Thymus (tissue), 11 donors: ENCODE results near the gene REPS1. TPM values are rescaled to one million over a fixed set of nuclear protein-coding genes. Genes with fewer than 3 reads are reported as not detected.

Experiments
- DNase-seq, 9 donors: peaks; one replicate each; pipeline ENCODE4 v3.0.0-alpha.2; 2013; ENCODE audit warnings: low spot score in 9 of 9, low read depth in 6 of 9, missing footprints in 1 of 9
- H3K27ac ChIP-seq, 2 donors: one replicate each; pipeline ENCODE4 v1.5.1; 2013; ENCODE audit warnings: control low read depth in 1 of 2, low read depth in 1 of 2, low read length in 1 of 2, mild to moderate bottlenecking in 1 of 2, moderate library complexity in 1 of 2
- H3K27me3 ChIP-seq, 2 donors: one replicate each; pipeline ENCODE4 v1.5.1; 2013; ENCODE audit warnings: low read length in 1 of 2; ENCODE audit not compliant: control insufficient read depth in 2 of 2, insufficient read depth in 1 of 2
- H3K36me3 ChIP-seq, 2 donors: one replicate each; pipeline ENCODE4 v1.5.1; 2013; ENCODE audit warnings: low read length in 1 of 2, mild to moderate bottlenecking in 1 of 2, moderate library complexity in 1 of 2; ENCODE audit not compliant: control insufficient read depth in 2 of 2, insufficient read depth in 2 of 2
- H3K4me1 ChIP-seq, 2 donors: one replicate each; pipeline ENCODE4 v1.5.1; 2013; ENCODE audit warnings: low read length in 2 of 2; ENCODE audit not compliant: control insufficient read depth in 2 of 2, insufficient read depth in 2 of 2
- H3K4me3 ChIP-seq, 2 donors: one replicate each; pipeline ENCODE4 v1.5.1; 2013; ENCODE audit warnings: low read length in 2 of 2, control low read depth in 1 of 2, mild to moderate bottlenecking in 1 of 2
- H3K9me3 ChIP-seq, 2 donors: one replicate each; pipeline ENCODE4 v1.5.1; 2013; ENCODE audit warnings: low read length in 1 of 2, mild to moderate bottlenecking in 1 of 2; ENCODE audit not compliant: control insufficient read depth in 2 of 2, insufficient read depth in 1 of 2
- WGBS: extraction: QIAGEN DNeasy Blood & Tissue Kit; methylation state at CpG from one replicate; pipeline ENCODE4 v1.1.7; 2013; 5-methylcytosine and 5-hydroxymethylcytosine counted together
- polyA plus RNA-seq: library from polyadenylated mRNA; stranded (reverse); fragments of 200-250 nt; gene quantifications from one replicate; pipeline ENCODE4 v1.2.3, GENCODE V29; 2013
- total RNA-seq: library from RNA; stranded (reverse); fragments of 120-200 nt; gene quantifications from one replicate; pipeline ENCODE4 v1.2.4, GENCODE V29; 2013
- donor health status: healthy.

REPS1 gene
- total and polyA plus RNA-seq, 2 donors: 37.8 to 66.5 TPM

DNA sequence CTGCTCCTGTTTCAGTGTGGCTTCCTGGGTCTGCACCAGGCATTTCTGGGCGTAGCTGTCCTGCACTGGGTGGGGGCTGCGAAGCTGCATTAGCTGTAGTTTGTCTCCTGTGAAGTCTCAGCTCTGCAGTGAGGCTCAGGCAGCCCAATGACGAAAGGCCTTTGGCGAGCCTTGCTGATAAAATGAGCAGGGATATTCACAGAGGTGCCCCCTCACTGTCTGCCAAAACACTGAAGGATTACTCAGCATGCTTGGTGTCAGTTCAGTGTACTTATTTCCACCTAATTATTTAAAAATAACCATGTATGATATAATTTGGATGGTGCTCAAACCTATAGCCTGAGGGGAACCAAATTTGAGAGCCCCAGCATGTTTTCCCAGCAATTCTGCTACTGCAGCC is 118.7 kb downstream of the REPS1 start:
- DNase-seq: no peak
- H3K4me3 ChIP-seq: no peak overlapping the region
- 97% methylated on average over 4 of the region's 4 CpGs for WGBS
- no peaks in the 10 kb centered on the region for H3K4me1 ChIP-seq
- H3K27me3 ChIP-seq: no peaks in the 10 kb centered on the region
- H3K27ac ChIP-seq: no peak overlapping the region
- H3K36me3 ChIP-seq: no peaks in the 10 kb centered on the region
- no peaks in the 10 kb centered on the region for H3K9me3 ChIP-seq

DNA sequence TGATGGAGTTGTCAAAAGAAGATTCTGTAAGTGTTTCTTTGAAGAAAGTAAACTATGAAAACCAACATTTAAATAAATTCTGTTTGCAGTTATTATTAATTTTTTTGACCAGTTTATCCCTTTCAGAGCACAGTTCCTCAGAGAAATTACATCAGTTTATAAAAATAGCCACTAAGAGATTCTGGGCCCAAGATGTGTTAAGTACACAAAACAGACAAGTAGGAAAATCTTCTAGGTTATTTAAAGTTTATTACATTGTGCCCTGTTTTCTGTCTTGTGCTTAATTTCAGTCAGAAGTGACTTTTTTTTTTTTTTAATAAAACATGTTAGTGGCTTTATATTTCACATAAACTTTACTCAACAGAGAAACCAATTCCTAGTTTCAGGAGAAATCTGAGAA is 119.9 kb downstream of the REPS1 start:
- no peak overlapping the region for H3K4me3 ChIP-seq
- H3K36me3 ChIP-seq: no peaks in the 10 kb centered on the region
- DNase-seq: no peak
- H3K27me3 ChIP-seq: no peaks in the 10 kb centered on the region
- H3K27ac ChIP-seq: no peak overlapping the region
- H3K4me1 ChIP-seq: no peaks in the 10 kb centered on the region
- no peaks in the 10 kb centered on the region for H3K9me3 ChIP-seq

DNA sequence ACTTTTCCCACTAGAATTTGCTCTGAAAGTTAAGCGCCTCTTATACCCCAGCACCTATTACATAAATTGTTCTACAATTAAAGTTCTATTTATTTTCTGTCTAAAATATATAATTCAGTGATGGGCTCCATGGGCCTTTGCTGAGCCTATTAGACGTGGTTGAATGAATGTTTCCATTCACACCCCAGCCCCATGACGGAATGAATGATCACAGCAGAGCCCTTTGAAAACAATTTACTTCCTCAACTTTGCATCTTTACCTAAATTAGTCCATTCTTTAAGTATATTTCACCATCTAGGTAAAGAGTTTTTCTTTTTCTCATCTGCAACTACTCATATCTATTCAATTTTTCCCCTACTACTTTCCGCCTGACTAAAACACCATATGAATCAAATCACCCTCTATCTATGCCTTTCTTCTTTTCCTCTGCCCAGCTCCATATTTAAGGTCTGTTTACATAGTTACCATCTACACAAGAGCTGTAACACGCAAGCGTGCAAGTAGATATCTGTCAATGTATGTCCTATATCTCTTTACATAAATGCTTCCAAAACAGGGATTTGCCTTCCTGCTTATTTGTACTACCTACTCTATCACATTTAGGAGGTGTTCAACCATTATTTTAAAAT is 122.5 kb downstream of the REPS1 start:
- no peak for DNase-seq
- no peaks in the 10 kb centered on the region for H3K4me1 ChIP-seq
- H3K9me3 ChIP-seq: no peaks in the 10 kb centered on the region
- no peak overlapping the region for H3K4me3 ChIP-seq
- no peak overlapping the region for H3K27ac ChIP-seq
- H3K36me3 ChIP-seq: no peaks in the 10 kb centered on the region
- 97% methylated on average over 6 of the region's 6 CpGs for WGBS
- H3K27me3 ChIP-seq: no peaks in the 10 kb centered on the region

DNA sequence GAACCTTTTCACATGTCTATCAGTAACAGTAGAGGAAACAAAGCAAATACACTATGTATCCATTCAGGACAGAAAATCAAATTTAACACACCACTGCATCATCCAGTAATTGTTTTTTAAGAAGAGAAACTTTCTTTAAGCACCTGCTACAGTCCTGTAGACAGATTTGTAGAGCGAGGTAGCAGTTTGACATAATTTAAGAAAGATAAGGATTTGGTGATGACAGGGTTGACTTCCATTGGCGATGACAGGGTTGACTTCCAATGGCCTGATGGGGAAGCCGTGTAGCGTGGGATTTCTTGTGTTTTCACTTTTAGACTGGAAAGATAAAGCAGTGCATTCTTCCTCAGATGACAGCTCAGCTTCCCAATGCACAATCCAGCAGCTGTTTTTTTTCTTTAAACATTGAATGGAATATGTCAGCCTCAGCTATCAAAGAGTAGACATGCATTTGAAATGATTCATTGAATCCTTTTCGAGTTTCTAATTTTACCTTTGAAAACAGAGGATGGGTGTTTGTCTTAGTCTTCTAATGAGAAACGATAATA is 123.6 kb downstream of the REPS1 start:
- Histone ChIP-seq H3K27ac (no peak overlapping the region), H3K4me1 (no peaks in the 10 kb centered on the region), H3K4me3 (no peak overlapping the region), H3K36me3 (no peaks in the 10 kb centered on the region), H3K27me3 (no peaks in the 10 kb centered on the region), H3K9me3 (no peaks in the 10 kb centered on the region)
- DNase-seq: no peak
- WGBS: 93% methylated on average over 6 of the region's 6 CpGs

DNA sequence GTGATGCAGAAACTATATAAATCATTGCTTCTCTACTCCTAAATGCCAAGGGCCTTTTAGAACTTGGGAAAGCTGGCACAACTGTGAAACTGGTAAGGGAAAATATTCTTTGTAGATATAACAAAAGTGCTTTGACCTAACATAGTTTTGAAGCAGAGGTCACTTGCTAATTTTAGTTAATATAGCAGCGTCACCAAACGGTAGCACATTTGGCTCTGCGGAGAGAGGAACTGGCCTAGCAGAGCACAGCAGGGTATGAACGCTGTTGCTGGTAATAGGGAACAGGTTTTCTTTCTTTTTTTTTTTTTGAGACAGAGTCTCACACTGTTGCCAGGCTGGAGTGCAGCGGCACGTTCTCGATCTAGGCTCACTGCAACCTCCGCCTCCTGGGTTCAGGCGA is 124.7 kb downstream of the REPS1 start:
- H3K4me3 ChIP-seq: no peak overlapping the region
- no peak overlapping the region for H3K27ac ChIP-seq
- H3K36me3 ChIP-seq: no peaks in the 10 kb centered on the region
- 87% methylated on average over 9 of the region's 9 CpGs for WGBS
- no peak for DNase-seq
- no peaks in the 10 kb centered on the region for H3K4me1 ChIP-seq
- no peaks in the 10 kb centered on the region for H3K27me3 ChIP-seq
- no peaks in the 10 kb centered on the region for H3K9me3 ChIP-seq

DNA sequence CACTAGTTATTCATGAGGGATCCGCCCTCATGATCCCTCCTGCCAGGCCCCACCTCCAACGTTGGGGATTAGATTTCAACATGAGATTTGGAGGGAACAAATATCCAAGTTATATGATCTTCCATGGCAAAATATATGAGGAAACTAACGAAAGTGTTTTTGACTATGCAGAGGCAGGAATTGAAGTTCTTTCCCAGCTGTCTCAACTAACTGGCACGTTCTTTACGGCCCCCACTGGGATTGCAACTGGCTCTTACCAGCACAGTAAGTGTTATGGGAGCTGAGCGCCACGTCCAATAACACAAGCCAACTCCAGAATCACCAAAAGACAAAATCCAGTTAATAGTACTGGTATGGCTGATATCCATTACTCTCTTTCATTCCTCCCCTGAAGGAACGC is 125.6 kb downstream of the REPS1 start:
- H3K4me1 ChIP-seq: no peaks in the 10 kb centered on the region
- no peak overlapping the region for H3K27ac ChIP-seq
- H3K4me3 ChIP-seq: no peak overlapping the region
- no peaks in the 10 kb centered on the region for H3K9me3 ChIP-seq
- no peak for DNase-seq
- no peaks in the 10 kb centered on the region for H3K36me3 ChIP-seq
- 93% methylated on average over 8 of the region's 8 CpGs for WGBS
- H3K27me3 ChIP-seq: no peaks in the 10 kb centered on the region

DNA sequence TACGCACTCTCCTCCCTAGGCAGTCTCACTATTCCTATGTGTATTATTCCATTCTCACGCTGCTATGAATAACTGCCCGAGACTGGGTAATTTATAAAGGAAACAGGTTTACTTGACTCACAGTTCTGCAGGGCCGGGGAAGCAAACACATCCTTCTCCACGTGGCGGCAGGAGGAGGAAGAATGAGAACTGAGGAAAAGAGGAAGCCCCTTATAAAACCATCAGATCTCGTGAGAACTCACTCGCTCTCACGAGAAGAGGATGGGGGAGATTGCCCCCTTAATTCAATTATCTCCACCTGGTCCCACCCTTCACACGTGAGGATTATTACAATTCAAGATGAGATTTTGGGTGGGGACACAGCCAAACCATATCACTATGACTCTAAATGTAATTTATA is 130.3 kb downstream of the REPS1 start:
- WGBS: 63% methylated on average over 10 of the region's 10 CpGs
- no peaks in the 10 kb centered on the region for H3K36me3 ChIP-seq
- no peak for DNase-seq
- H3K4me3 ChIP-seq: no peak overlapping the region
- H3K4me1 ChIP-seq: no peaks in the 10 kb centered on the region
- no peaks in the 10 kb centered on the region for H3K27me3 ChIP-seq
- no peaks in the 10 kb centered on the region for H3K9me3 ChIP-seq
- H3K27ac ChIP-seq: no peak overlapping the region

DNA sequence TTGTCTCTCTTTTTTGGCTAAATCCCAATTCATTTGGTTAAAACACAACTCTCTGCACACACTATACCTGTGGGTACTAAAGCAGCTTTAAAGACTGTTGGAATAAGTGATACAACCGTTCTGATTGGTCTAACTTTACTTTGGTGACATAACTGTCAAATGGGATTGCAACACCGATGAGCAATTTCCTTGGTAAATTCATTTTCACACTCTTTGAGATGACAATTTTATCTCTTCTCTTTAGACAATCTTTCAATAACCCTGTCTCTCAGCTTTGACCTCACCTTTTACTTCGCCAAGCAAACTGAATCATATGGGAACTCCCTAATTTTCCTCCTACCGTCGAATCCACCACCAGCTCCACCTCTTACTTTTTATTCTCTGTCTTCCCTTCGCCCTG is 131.4 kb downstream of the REPS1 start:
- Histone ChIP-seq H3K36me3 (no peaks in the 10 kb centered on the region), H3K27ac (no peak overlapping the region), H3K27me3 (no peaks in the 10 kb centered on the region), H3K4me1 (no peaks in the 10 kb centered on the region), H3K4me3 (no peak overlapping the region), H3K9me3 (no peaks in the 10 kb centered on the region)
- DNase-seq: no peak
- WGBS: 93% methylated on average over 6 of the region's 6 CpGs
